ENCODE data around the gene SRSF11.

Gene SRSF11

GRCh38 chr1:70224954-70225353 is 3.8 kb downstream of the SRSF11 start:
- no peak for DNase-seq

GRCh38 chr1:70227439-70227838 is 6.3 kb downstream of the SRSF11 start:
- DNase-seq: no peak

- no peak for DNase-seq
Observed at GRCh38 chr1:70228670-70229069, 7.5 kb downstream of the SRSF11 start.

- DNase-seq: no peak
Observed at GRCh38 chr1:70231475-70231874, 10.3 kb downstream of the SRSF11 start.

- no peak for DNase-seq
Observed at GRCh38 chr1:70234733-70235132, 13.6 kb downstream of the SRSF11 start.

GRCh38 chr1:70239940-70240339 is 18.8 kb downstream of the SRSF11 start:
- DNase-seq: no peak

- no peak for DNase-seq
Observed at GRCh38 chr1:70247122-70247521, 25.9 kb downstream of the SRSF11 start.

- no peak for DNase-seq
Observed at GRCh38 chr1:70247768-70248167, 26.6 kb downstream of the SRSF11 start.

GRCh38 chr1:70248729-70249128 is 27.5 kb downstream of the SRSF11 start:
- DNase-seq: no peak

- DNase-seq: no peak
Observed at GRCh38 chr1:70256664-70257063, 35.5 kb downstream of the SRSF11 start.

- no peak for DNase-seq
Observed at GRCh38 chr1:70264839-70265238, 43.7 kb downstream of the SRSF11 start.

- DNase-seq: no peak
Observed at GRCh38 chr1:70265946-70266345, 44.8 kb downstream of the SRSF11 start.

GRCh38 chr1:70277875-70278274 is 56.7 kb downstream of the SRSF11 start:
- DNase-seq: no peak

GRCh38 chr1:70278710-70279109 is 57.5 kb downstream of the SRSF11 start:
- no peak for DNase-seq

GRCh38 chr1:70284366-70284765 is 63.2 kb downstream of the SRSF11 start:
- DNase-seq: no peak

- no peak for DNase-seq
Observed at GRCh38 chr1:70286453-70286852, 65.3 kb downstream of the SRSF11 start.

- DNase-seq: no peak
Observed at GRCh38 chr1:70288166-70288565, 67.0 kb downstream of the SRSF11 start.

GRCh38 chr1:70290218-70290617 is 69.0 kb downstream of the SRSF11 start:
- no peak for DNase-seq

GRCh38 chr1:70293186-70293843 is 72.1 kb downstream of the SRSF11 start:
- no peak for DNase-seq

- no peak for DNase-seq
Observed at GRCh38 chr1:70295749-70296148, 74.6 kb downstream of the SRSF11 start.

GRCh38 chr1:70299472-70299871 is 78.3 kb downstream of the SRSF11 start:
- DNase-seq: no peak

Data from DMS153 (cell line).